Testis (tissue), 3 donors: ENCODE results near the gene CDK14. TPM values are rescaled to one million over a fixed set of nuclear protein-coding genes. Genes with fewer than 3 reads are reported as not detected.

Experiments
- DNase-seq: peaks from one replicate; pipeline ENCODE4 v3.0.0-alpha.2; 2019
- H3K27ac ChIP-seq, 2 donors: fragments of 200-600 bp; sonication (generic); one replicate each; pipeline ENCODE4 v1.5.1; 2019
- H3K27me3 ChIP-seq: fragments of 200-600 bp; sonication (generic); one replicate; pipeline ENCODE4 v1.5.1; 2019
- H3K36me3 ChIP-seq: fragments of 200-600 bp; sonication (generic); one replicate; pipeline ENCODE4 v1.5.1; 2017; ENCODE audit warnings: low read depth; ENCODE audit errors: missing control alignments
- H3K4me1 ChIP-seq: fragments of 200-600 bp; sonication (generic); one replicate; pipeline ENCODE4 v1.5.1; 2019
- H3K4me3 ChIP-seq, 2 donors: fragments of 200-600 bp; sonication (generic); one replicate each; pipeline ENCODE4 v1.5.1; 2017 to 2019
- H3K9me3 ChIP-seq: fragments of 200-600 bp; sonication (generic); one replicate; pipeline ENCODE4 v1.5.1; 2017
- CTCF ChIP-seq, 3 experiments: fragments of 450-650 bp in 2 of 3; fragments of 200-600 bp in 1 of 3; sonication (generic) in 1 of 3; IDR thresholded peaks; one replicate each; pipeline ENCODE4 v1.5.1; 2016 to 2019; ENCODE audit warnings: antibody characterized with exemption in 3 of 3, mild to moderate bottlenecking in 2 of 3, moderate library complexity in 1 of 3
- POLR2A ChIP-seq: fragments of 450-650 bp; IDR thresholded peaks from one replicate; pipeline ENCODE4 v1.6.1; 2017; ENCODE audit warnings: antibody characterized with exemption, mild to moderate bottlenecking, moderate library complexity
- WGBS, 2 donors: methylation state at CpG; one replicate each; pipeline ENCODE4 v1.1.5; 2018; 5-methylcytosine and 5-hydroxymethylcytosine counted together
- intact Hi-C: fragments of 100-400 bp; cut with DNase I; formaldehyde crosslinking; loops from one replicate; pipeline ENCODE4 v1.15.1; 2023; ENCODE audit warnings: low total_unique reads
- polyA plus RNA-seq: library from polyadenylated mRNA; stranded (reverse); fragments of 350-450 nt; fragmentation: Illumina TruSeq; extraction: RNeasy Lipid Tissue Mini Kit (QIAGEN cat#74804); gene quantifications from one replicate; pipeline ENCODE4 v1.2.3, GENCODE V29; 2014; ENCODE audit warnings: low read depth, low replicate concordance; ENCODE audit not compliant: insufficient read depth
- total RNA-seq, 2 donors: library from RNA; depleted of rRNA; stranded (reverse); fragments of >200 nt; gene quantifications; one replicate each; pipeline ENCODE4 v1.2.3, GENCODE V29; 2016

The CDK14 gene
- total and polyA plus RNA-seq, 3 donors from 2014 or later: 18.9 to 22.7 (median 19.5) TPM

GRCh38 chr7:90889644-90890043, 293.5 kb downstream of the CDK14 start:
- Histone ChIP-seq H3K27me3 (no peaks in the 10 kb centered on the region), H3K27ac (no peak overlapping the region), H3K9me3 (no peaks in the 10 kb centered on the region), H3K36me3 (no peaks in the 10 kb centered on the region), H3K4me3 (no peak overlapping the region), H3K4me1 (no peaks in the 10 kb centered on the region)
- TF ChIP-seq CTCF (IDR thresholded peaks at IDR 0.05) (no peak), POLR2A (no peak)
- intact Hi-C loops: no loop called here
- DNase-seq: no peak
- 85 to 98% methylated on average over 1 of the region's 1 CpG for WGBS, 2 donors

- 58 to 61% methylated on average over 1 of the region's 1 CpG for WGBS, 2 donors
- H3K4me3 ChIP-seq: no peak overlapping the region
- intact Hi-C loops: no loop called here
- no peak for DNase-seq
- H3K27me3 ChIP-seq: no peaks in the 10 kb centered on the region
- H3K4me1 ChIP-seq: no peaks in the 10 kb centered on the region
- no peak overlapping the region for H3K27ac ChIP-seq
- H3K36me3 ChIP-seq: no peaks in the 10 kb centered on the region
- TF ChIP-seq POLR2A (no peak), CTCF (IDR thresholded peaks at IDR 0.05) (no peak)
- no peaks in the 10 kb centered on the region for H3K9me3 ChIP-seq
Measured at GRCh38 chr7:90891529-90891928, 295.4 kb downstream of the CDK14 start.

- H3K9me3 ChIP-seq: no peaks in the 10 kb centered on the region
- 93 to 95% methylated on average over 2 of the region's 2 CpGs for WGBS, 2 donors
- no peak overlapping the region for H3K27ac ChIP-seq
- TF ChIP-seq POLR2A (no peak), CTCF (IDR thresholded peaks at IDR 0.05) (no peak)
- H3K27me3 ChIP-seq: no peaks in the 10 kb centered on the region
- no peaks in the 10 kb centered on the region for H3K36me3 ChIP-seq
- DNase-seq: no peak
- H3K4me1 ChIP-seq: no peaks in the 10 kb centered on the region
- intact Hi-C loops: no loop called here
- H3K4me3 ChIP-seq: no peak overlapping the region
Measured at GRCh38 chr7:90892213-90892612, 296.1 kb downstream of the CDK14 start.

GRCh38 chr7:90894122-90894521, 298.0 kb downstream of the CDK14 start:
- 95 to 96% methylated on average over 3 of the region's 3 CpGs for WGBS, 2 donors
- H3K4me3 ChIP-seq: no peak overlapping the region
- DNase-seq: no peak
- H3K9me3 ChIP-seq: no peaks in the 10 kb centered on the region
- intact Hi-C loops: no loop called here
- no peaks in the 10 kb centered on the region for H3K36me3 ChIP-seq
- no peaks in the 10 kb centered on the region for H3K27me3 ChIP-seq
- H3K4me1 ChIP-seq: no peaks in the 10 kb centered on the region
- TF ChIP-seq POLR2A: no peak
- no peak for TF ChIP-seq CTCF (IDR thresholded peaks at IDR 0.05)
- no peak overlapping the region for H3K27ac ChIP-seq

- intact Hi-C loops: no loop called here
- Histone ChIP-seq H3K4me1 (no peaks in the 10 kb centered on the region), H3K4me3 (no peak overlapping the region), H3K27ac (no peak overlapping the region), H3K9me3 (no peaks in the 10 kb centered on the region), H3K27me3 (no peaks in the 10 kb centered on the region), H3K36me3 (no peaks in the 10 kb centered on the region)
- no peak for TF ChIP-seq POLR2A
- no peak for TF ChIP-seq CTCF (IDR thresholded peaks at IDR 0.05)
- no peak for DNase-seq
- WGBS, 2 donors: 85 to 98% methylated on average over 1 of the region's 1 CpG
Measured at GRCh38 chr7:90896458-90896857, 300.3 kb downstream of the CDK14 start.
